HEK293T (cell line): ENCODE results near the gene HBQ1.

Experiments used
- CTCF ChIA-PET: fragments of 350-600 bp; formaldehyde crosslinking; extraction: SDS; loops from one replicate; lab custom pipeline; 2021; ENCODE audit warnings: antibody characterized with exemption, inconsistent platforms; lab: Yijun Ruan, JAX
- POLR2A ChIA-PET: fragments of 350-600 bp; formaldehyde crosslinking; extraction: SDS; loops from one replicate; lab custom pipeline; 2020; ENCODE audit warnings: antibody characterized with exemption, inconsistent platforms; lab: Yijun Ruan, JAX
- DNase-seq: peaks from one replicate; pipeline ENCODE4 v3.0.0; 2012; ENCODE audit warnings: mixed read lengths; ENCODE audit errors: extremely low spot score
- ARNT ChIP-seq: fragments of 450-650 bp; IDR thresholded peaks from 2 replicates; pipeline ENCODE4 v1.6.1; 2017; ENCODE audit warnings: mild to moderate bottlenecking
- BHLHE40 ChIP-seq: fragments of 450-650 bp; IDR thresholded peaks from 2 replicates; pipeline ENCODE4 v1.6.1; 2016; ENCODE audit warnings: mild to moderate bottlenecking, moderate library complexity, borderline replicate concordance
- CTBP1 ChIP-seq: fragments of 450-650 bp; IDR thresholded peaks from 2 replicates; pipeline ENCODE4 v1.6.1; 2016; ENCODE audit warnings: borderline replicate concordance
- ELF4 ChIP-seq: fragments of 450-650 bp; IDR thresholded peaks from 2 replicates; pipeline ENCODE4 v1.6.1; 2017; ENCODE audit warnings: antibody characterized with exemption
- FOXA1 ChIP-seq: fragments of 450-650 bp; IDR thresholded peaks from 2 replicates; pipeline ENCODE4 v1.6.1; 2016; ENCODE audit warnings: mild to moderate bottlenecking
- FOXK2 ChIP-seq: fragments of 450-650 bp; IDR thresholded peaks from 2 replicates; pipeline ENCODE4 v1.6.1; 2016; ENCODE audit warnings: mild to moderate bottlenecking
- FOXM1 ChIP-seq: fragments of 450-650 bp; IDR thresholded peaks from 2 replicates; pipeline ENCODE4 v1.6.1; 2017; ENCODE audit warnings: mild to moderate bottlenecking, borderline replicate concordance
- HDGF ChIP-seq: fragments of 450-650 bp; IDR thresholded peaks from 2 replicates; pipeline ENCODE4 v1.6.1; 2017; ENCODE audit warnings: antibody characterized with exemption, borderline replicate concordance
- L3MBTL2 ChIP-seq: fragments of 450-650 bp; conservative IDR thresholded peaks from 2 replicates; pipeline ENCODE4 v1.6.1; 2016; ENCODE audit warnings: mild to moderate bottlenecking
- LEF1 ChIP-seq: fragments of 450-650 bp; IDR thresholded peaks from 2 replicates; pipeline ENCODE4 v1.6.1; 2017; ENCODE audit warnings: mild to moderate bottlenecking, borderline replicate concordance
- NFRKB ChIP-seq: fragments of 450-650 bp; IDR thresholded peaks from 2 replicates; pipeline ENCODE4 v1.6.1; 2016; ENCODE audit warnings: mild to moderate bottlenecking, moderate library complexity
- PKNOX1 ChIP-seq: fragments of 450-650 bp; IDR thresholded peaks from 2 replicates; pipeline ENCODE4 v1.6.1; 2016
- SP1 ChIP-seq: fragments of 450-650 bp; IDR thresholded peaks from 2 replicates; pipeline ENCODE4 v1.6.1; 2017
- SUZ12 ChIP-seq: fragments of 450-650 bp; IDR thresholded peaks from 2 replicates; pipeline ENCODE4 v1.6.1; 2016; ENCODE audit warnings: mild to moderate bottlenecking
- TARDBP ChIP-seq: fragments of 450-650 bp; IDR thresholded peaks from 2 replicates; pipeline ENCODE4 v1.6.1; 2016
- ZNF384 ChIP-seq: fragments of 450-650 bp; IDR thresholded peaks from 2 replicates; pipeline ENCODE4 v1.6.1; 2016

HBQ1 gene

DNA sequence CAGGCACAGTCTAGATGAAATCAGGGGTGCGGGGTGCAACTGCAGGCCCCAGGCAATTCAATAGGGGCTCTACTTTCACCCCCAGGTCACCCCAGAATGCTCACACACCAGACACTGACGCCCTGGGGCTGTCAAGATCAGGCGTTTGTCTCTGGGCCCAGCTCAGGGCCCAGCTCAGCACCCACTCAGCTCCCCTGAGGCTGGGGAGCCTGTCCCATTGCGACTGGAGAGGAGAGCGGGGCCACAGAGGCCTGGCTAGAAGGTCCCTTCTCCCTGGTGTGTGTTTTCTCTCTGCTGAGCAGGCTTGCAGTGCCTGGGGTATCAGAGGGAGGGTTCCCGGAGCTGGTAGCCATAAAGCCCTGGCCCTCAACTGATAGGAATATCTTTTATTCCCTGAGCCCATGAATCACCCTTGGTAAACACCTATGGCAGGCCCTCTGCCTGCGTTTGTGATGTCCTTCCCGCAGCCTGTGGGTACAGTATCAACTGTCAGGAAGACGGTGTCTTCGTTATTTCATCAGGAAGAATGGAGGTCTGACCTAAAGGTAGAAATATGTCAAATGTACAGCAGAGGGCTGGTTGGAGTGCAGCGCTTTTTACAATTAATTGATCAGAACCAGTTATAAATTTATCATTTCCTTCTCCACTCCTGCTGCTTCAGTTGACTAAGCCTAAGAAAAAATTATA, 2.1 kb upstream of the HBQ1 start:
- TF ChIP-seq BHLHE40 (no peak), FOXM1 (no peak), TARDBP (no peak), L3MBTL2 (no peak), LEF1 (no peak), ELF4 (no peak), NFRKB (no peak), FOXK2 (no peak), CTBP1 (no peak), SUZ12 (no peak), ARNT (no peak), FOXA1 (no peak), SP1 (no peak), PKNOX1 (no peak), HDGF (no peak), ZNF384 (no peak)
- DNase-seq: no peak
- ChIA-PET CTCF (interaction anchor here (0.8 kb wide), 1 partner anchor 22 kb away, joined by 4 read pairs; no protein-coding TSS in a partner anchor), POLR2A (no interaction called here)

DNA sequence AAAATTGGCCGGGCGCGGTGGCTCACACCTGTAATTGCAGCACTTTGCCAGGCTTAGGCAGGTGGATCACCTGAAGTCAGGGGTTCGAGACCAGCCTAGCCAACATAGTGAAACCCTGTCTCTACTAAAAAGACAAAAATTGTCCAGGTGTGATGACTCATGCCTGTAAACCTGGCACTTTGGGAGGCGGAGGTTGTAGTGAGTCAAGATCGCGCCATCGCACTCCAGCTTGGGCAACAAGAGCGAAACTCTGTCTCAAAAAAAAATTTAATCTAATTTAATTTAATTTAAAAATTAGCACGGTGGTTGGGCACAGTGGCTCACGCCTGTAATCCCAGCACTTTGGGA, 1.6 kb upstream of the HBQ1 start:
- no peak for DNase-seq
- TF ChIP-seq HDGF (no peak), L3MBTL2 (no peak), ELF4 (no peak), CTBP1 (no peak), ZNF384 (no peak), LEF1 (no peak), TARDBP (no peak), SP1 (no peak), ARNT (no peak), NFRKB (no peak), FOXA1 (no peak), FOXK2 (no peak), FOXM1 (no peak), BHLHE40 (no peak), SUZ12 (no peak), PKNOX1 (no peak)
- ChIA-PET POLR2A (no interaction called here), CTCF (no interaction called here)

GRCh38 chr16:179211-180092, 807 bp upstream of the HBQ1 start:
- ChIA-PET CTCF (no interaction called here), POLR2A (no interaction called here)
- no peak for TF ChIP-seq BHLHE40
- no peak for TF ChIP-seq ZNF384
- TF ChIP-seq FOXK2: no peak
- no peak for TF ChIP-seq TARDBP
- no peak for TF ChIP-seq SP1
- no peak for TF ChIP-seq FOXA1
- TF ChIP-seq ARNT: no peak
- TF ChIP-seq SUZ12: no peak
- no peak for TF ChIP-seq L3MBTL2
- TF ChIP-seq FOXM1: no peak
- TF ChIP-seq NFRKB: no peak
- TF ChIP-seq LEF1: no peak
- no peak for TF ChIP-seq HDGF
- TF ChIP-seq PKNOX1: no peak
- TF ChIP-seq ELF4: no peak
- no peak for TF ChIP-seq CTBP1
- no peak for DNase-seq

DNA sequence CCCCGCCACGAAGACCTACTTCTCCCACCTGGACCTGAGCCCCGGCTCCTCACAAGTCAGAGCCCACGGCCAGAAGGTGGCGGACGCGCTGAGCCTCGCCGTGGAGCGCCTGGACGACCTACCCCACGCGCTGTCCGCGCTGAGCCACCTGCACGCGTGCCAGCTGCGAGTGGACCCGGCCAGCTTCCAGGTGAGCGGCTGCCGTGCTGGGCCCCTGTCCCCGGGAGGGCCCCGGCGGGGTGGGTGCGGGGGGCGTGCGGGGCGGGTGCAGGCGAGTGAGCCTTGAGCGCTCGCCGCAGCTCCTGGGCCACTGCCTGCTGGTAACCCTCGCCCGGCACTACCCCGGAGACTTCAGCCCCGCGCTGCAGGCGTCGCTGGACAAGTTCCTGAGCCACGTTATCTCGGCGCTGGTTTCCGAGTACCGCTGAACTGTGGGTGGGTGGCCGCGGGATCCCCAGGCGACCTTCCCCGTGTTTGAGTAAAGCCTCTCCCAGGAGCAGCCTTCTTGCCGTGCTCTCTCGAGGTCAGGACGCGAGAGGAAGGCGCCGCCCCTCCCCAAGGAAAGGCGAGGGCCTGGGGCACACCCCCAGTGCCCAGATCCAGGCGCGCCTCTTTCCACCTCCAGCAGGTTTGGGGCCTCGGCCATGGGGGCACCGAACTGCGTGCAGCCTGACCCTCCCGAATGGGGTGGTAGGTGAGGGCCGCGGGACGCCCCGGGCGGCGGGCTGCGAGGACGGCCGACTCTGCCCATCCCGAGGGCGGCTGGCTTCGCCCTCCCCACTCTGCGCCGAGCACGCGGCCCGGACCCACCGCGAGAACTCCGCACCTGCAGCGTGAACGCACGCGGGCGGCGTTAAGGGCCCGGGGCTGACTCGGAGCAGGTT, 664 bp downstream of the HBQ1 start:
- TF ChIP-seq ZNF384: no peak
- no peak for TF ChIP-seq FOXM1
- TF ChIP-seq SP1: no peak
- TF ChIP-seq L3MBTL2: peak; percentile 98
- no peak for TF ChIP-seq HDGF
- TF ChIP-seq SUZ12: no peak
- TF ChIP-seq BHLHE40: no peak
- no peak for TF ChIP-seq NFRKB
- ChIA-PET CTCF (interaction anchor here (0.8 to 1.5 kb wide), 3 partner anchors 109 to 1382 kb away, joined by 3 to 7 read pairs (median 3); partner anchors contain the start of gene RHBDF1), POLR2A (interaction anchor here (0.8 to 0.9 kb wide), 2 partner anchors 59 to 73 kb away, joined by 3 read pairs; no protein-coding TSS in a partner anchor)
- no peak for DNase-seq

DNA sequence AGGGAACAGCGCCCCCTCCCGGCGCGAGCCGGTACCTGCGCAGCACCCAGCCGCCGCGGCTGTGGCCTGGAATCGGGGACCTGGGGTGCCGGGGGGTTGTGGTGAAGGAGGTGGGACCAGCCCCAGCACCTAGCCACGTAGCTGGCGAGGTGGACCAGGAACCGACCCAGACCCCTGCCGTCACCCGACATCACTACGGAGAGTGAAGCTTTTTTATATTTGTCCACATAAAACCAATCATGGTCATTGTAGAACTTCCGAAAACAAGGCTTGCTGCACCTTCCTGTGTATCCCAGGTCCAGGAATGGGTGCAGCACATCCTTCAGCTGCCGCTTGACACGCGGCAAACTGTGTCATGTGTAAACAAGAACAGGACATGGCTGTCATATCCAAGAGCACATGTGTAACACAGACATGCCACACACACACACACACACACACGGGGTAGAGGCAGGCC, 1.3 kb downstream of the HBQ1 start:
- no peak for TF ChIP-seq ARNT
- TF ChIP-seq SP1: no peak
- TF ChIP-seq FOXA1: no peak
- TF ChIP-seq LEF1: no peak
- peak; percentile 88 for DNase-seq
- CTCF ChIA-PET: interaction anchor here (0.6 to 2.0 kb wide), 4 partner anchors 10 to 171 kb away, joined by 3 to 8 read pairs (median 7); partner anchors contain the start of gene AXIN1
- POLR2A ChIA-PET: no interaction called here
